GM18868 (cell line): ENCODE measurements around the gene CREB3L2.

Experiments
- ATAC-seq: cut with Tn5 transposase; IDR thresholded peaks from one replicate; pipeline ENCODE4 v1.9.1; 2021; ENCODE audit warnings: mild to moderate bottlenecking, moderate library complexity; ENCODE audit not compliant: unreplicated experiment

Gene CREB3L2

DNA sequence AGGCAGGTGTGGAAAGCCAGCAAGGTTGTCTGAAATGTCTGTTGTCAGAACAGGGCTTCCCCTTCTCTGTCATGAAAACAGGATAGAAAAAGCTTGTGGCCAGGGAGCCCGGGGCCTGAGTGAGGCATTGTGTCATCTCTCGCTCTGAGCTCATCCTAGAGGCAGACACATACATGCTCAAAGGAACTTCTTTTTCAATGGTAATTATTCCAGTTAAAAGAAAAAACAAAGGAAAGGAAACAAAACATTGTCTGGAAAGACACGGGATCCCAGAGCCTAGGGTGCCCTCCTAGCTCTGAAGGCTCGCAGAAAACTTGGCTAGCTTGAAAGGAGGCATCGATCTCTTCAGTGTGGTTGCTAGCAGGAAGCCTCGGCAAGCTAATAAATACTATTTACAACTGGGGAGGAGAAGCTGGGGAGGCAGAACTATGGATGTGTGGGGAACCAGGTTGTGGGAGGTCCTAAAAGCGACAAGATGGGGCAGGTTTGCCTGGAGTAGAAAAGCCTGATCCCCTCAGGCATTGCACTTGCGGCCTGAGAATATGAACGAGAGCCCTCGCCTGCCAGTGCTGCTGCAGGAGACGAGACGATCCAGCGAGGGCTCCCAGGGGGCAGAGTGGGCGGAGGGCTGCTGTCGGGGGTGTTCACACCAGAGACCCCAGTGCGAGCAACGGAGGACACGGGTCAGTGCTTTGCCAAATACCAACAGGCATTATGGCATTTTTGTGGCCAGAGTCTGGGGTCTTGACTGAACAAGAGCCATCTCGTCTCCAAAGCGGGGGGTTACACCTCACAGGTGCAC, 122.3 kb downstream of the CREB3L2 start:
- peak; percentile 51 for ATAC-seq

DNA sequence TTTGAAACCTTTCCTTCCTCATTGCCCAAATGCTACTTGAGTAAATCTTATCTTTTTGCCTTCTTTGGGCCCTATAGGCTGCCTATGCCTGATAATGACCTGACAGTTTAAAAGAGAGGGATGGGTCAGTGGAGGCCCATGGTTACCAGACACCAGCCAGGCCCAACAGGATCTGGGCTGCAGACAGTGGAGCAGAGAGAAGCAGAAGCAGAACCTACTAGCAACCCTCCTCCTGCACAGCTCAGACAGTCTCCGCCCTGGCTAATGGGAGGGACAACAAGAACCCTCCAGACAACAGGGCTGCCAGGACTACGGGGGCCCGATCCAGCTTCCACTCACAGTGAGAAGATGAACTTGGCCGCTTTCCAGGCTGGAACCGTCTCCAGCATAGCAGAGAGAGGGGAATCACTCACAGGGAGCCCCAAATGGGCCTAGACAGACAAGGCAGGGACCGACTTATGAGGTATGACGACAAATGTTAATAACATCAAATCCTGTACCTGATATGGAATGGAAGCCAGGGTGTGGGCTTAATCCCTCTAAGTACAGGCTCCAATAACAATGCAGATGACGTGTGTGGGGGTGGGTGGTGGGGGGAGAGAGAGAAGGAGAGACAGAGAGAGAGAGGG, 123.4 kb downstream of the CREB3L2 start:
- no peak for ATAC-seq

- no peak for ATAC-seq
These were observed 124.7 kb downstream of the CREB3L2 start for GRCh38 chr7:137877027-137877675.

DNA sequence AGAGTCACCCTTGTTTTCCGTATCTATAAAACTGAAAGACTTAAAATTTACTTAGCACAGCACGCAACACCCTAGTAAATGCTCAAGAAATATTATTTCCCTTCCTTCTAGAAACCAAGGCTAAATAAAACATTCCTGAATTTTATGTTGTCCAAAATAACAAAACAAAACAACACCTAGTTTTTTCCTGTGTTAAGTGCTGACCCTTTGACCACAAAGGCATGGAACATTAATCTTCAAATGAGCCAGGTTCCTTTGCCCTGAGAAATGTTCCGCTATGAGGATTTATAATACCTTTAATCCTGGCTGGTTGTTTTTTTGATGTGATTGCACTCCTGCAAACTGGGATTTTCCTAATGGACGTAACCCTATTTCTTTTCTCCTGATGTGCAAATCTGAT, 126.1 kb downstream of the CREB3L2 start:
- no peak for ATAC-seq

DNA sequence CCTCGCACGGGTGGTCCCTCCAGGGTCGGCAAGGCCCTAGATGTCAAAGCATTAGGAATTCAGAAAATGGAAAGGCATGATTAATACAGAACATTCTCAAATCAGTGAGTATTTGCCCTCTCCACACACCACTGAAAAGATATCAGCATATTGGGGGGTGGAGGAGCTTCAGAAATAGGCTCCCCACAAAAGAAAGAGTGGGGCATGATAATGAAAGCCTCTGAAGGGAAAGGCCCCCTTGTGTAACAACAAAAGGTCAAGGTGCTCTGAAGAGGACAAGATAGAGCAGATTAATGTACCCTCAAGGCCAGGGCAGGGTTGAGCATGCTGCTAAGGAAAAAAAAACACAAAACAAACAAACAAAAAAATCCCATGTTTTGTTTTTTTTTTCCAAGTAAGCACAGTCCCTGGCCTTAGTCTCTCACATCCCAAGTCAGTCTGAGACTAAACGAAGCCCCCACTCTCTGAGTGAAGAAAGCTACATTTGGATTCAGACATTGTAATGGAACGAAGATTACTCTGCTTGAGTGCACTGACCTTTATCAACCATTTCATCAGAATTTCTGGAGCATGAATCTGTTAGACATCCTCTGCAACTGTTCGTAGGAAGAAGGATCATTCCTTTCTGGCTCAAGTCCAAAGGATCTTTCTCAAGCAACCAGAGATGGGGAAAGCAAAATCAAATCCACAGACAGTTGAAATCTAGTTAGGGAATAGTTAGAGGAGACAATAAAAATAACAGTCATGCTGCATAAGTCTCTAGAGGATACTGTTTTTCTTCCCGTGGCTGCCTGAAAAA, 127.7 kb downstream of the CREB3L2 start:
- no peak for ATAC-seq

- ATAC-seq: no peak
These were observed 128.4 kb downstream of the CREB3L2 start for GRCh38 chr7:137873524-137873923.

- no peak for ATAC-seq
These were observed 130.5 kb downstream of the CREB3L2 start for GRCh38 chr7:137871170-137871915.

DNA sequence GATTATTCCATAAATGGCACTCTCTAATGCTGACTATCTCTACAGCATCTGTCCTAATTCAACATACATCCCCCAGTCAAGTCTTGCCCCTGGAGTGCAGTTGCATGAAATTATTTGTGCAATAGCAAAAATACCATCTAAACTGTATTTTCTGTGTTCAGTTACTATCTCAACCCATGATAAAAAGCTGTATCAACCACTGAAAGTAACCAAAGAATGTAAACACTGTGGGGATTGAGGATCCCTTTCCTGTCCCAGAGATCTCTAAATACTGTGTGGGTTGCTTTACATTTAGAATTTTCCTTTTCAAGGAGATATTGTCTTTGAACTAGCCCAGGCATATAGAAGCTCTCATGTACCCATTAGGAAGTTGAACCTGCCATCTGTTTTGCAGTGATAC, 131.2 kb downstream of the CREB3L2 start:
- no peak for ATAC-seq

DNA sequence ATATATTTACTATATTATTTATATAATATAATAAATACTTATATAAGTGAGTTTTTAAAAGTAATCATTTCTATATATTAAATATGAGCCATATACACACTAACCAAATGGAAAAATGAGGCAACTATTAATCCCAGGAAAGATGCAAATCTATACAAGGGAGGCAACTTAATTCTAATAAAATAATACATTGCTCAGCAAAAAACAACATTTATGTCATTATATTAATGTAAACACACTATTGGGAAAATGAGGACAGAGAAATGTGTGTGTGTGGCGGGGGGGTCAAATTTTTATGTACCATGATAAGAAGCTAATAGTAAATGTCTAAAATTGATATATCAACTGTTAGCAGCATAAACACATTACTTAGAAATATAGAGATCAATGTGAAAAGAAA, 131.8 kb downstream of the CREB3L2 start:
- no peak for ATAC-seq

GRCh38 chr7:137869260-137869659, 132.6 kb downstream of the CREB3L2 start:
- no peak for ATAC-seq

DNA sequence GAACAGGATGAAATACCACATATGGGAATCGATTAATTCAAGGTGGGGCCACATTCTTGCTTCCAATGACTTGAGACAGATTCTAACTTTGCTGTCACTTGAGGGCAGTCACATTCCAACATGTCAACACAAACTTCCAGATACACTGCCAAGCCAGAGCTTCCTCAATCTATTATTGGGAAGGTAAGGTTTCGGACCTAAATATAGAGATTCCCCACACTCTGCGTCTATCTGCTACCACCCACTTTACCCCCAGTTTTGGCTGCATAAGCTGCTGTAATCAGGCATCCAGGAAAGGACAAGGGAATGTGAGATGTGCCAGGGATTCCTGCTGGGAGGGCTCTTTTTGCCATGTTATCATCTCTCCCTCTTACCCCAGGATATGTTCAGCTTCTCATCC, 134.6 kb downstream of the CREB3L2 start:
- no peak for ATAC-seq

DNA sequence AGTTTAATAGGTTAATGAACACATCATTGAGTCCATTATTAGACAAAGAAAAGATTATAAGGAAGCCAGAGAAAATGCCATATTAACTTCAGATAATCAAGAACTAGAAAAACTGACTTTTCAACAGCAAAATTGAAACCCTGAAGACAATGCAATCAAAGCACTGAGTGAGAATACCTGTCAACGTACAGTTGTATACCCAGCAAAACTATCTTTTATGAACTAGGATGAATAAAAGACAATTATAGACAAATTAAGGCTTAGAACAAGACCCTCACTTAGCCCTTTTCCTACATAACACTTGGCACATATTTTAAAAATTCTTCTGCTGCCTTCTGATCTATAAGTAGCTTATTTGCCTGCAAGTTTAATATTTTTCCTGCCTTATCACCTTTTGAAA, 136.1 kb downstream of the CREB3L2 start:
- ATAC-seq: no peak

DNA sequence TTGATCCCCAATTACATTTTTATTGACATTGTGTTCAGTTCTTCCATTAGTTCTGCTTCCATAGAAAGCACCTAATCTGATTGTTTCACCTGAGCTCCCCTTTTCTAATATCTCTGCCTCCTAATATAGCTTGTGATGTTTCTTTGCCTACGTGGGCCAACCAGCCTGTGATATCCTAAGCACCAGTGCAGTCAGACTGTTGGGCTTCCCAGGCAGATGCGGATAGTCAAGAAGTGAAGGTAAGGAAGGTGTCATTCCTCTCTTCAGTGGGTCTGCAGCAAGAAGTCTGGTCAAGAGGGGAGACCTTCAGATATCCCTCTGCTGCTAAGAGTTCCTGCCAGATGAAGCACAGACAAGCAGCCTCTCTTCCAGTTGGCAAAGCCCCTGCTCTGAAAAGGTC, 138.9 kb downstream of the CREB3L2 start:
- ATAC-seq: no peak

- ATAC-seq: no peak
These were observed 139.5 kb downstream of the CREB3L2 start for GRCh38 chr7:137862358-137862757.

DNA sequence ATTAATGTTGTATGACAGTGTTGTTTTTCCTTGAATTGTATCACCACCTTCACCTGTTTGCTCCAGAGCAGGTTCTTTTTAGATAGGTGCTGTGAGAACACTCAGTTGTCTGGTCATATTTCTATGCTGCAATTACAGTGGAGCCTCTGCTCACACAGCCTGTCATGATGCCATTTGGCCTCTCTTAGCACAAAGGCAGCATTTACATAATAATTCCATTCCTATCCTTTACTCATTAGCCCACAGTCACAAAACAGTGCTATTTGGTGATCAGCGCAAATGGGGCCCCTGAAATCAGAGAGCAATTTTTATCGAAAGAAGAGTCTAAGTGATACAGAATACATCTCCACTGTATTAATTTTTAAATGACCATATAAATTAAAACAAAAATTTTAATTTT, 141.3 kb downstream of the CREB3L2 start:
- no peak for ATAC-seq

GRCh38 chr7:137853053-137853452, 148.8 kb downstream of the CREB3L2 start:
- ATAC-seq: no peak

DNA sequence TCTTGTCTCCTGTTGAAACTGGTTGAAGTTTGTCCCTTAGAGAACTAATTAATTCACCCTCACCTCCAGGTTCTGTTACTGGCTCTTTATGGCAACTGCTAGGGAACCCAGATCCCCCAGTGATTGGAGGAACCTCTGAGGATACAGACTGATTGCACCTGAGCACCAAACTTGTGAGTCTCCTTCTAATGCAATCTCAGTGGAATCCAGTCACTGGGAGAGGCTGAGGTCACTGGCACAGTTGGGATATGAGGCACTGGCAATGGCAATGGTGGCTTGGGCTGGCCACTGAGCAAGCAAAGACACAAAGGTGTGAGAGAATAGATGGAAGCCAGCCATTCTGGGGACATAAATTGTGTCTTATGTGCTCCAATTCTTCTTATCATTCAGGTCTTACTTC, 149.8 kb downstream of the CREB3L2 start:
- ATAC-seq: no peak

- ATAC-seq: no peak
These were observed 150.6 kb downstream of the CREB3L2 start for GRCh38 chr7:137850972-137851945.

- ATAC-seq: no peak
These were observed 151.3 kb downstream of the CREB3L2 start for GRCh38 chr7:137850571-137850970.
